22Rv1 (cell line): ENCODE measurements around the gene KAZALD1.

Experiments used
- H3K27ac ChIP-seq: fragments of 450-650 bp; 2 replicates; pipeline ENCODE4 v1.5.1; 2017
- CTCF ChIP-seq: fragments of 450-650 bp; IDR thresholded peaks from 2 replicates; pipeline ENCODE4 v1.5.1; 2017; ENCODE audit warnings: mild to moderate bottlenecking
- ZFX ChIP-seq: fragments of 450-650 bp; IDR thresholded peaks from 2 replicates; pipeline ENCODE4 v1.6.1; 2017; ENCODE audit warnings: antibody characterized with exemption, borderline replicate concordance

KAZALD1 gene

GRCh38 chr10:101114646-101115045 is 52.9 kb downstream of the KAZALD1 start:
- no peak for TF ChIP-seq ZFX
- no peak for TF ChIP-seq CTCF
- no peak overlapping the region for H3K27ac ChIP-seq
